SK-N-MC (cell line): Measurements from ENCODE around the gene CDRT4.

Source experiments
- DNase-seq: peaks from one replicate; pipeline ENCODE4 v3.0.0-alpha.2; 2011; ENCODE audit warnings: low read depth, low spot score
- H3K27ac ChIP-seq: fragments of 200-600 bp; sonication (generic); 2 replicates; pipeline ENCODE4 v1.5.1; 2016; ENCODE audit warnings: mixed run types
- H3K36me3 ChIP-seq: fragments of 200-600 bp; sonication (generic); 2 replicates; pipeline ENCODE4 v1.6.1; 2017; ENCODE audit warnings: antibody characterized with exemption, low read length, mixed read lengths; ENCODE audit not compliant: insufficient read depth
- H3K4me3 ChIP-seq: fragments of 200-600 bp; sonication (generic); 2 replicates; pipeline ENCODE4 v1.5.1; 2016
- H3K9ac ChIP-seq: fragments of 200-600 bp; sonication (generic); 2 replicates; pipeline ENCODE4 v1.8.0; 2017; ENCODE audit warnings: mixed run types, mixed read lengths; ENCODE audit not compliant: insufficient read length
- H3K9me3 ChIP-seq: fragments of 200-600 bp; sonication (generic); 2 replicates; pipeline ENCODE4 v1.6.1; 2017; ENCODE audit warnings: low read depth, mild to moderate bottlenecking, antibody characterized with exemption, low read length, moderate library complexity, mixed read lengths
- EZH2 ChIP-seq: fragments of 200-600 bp; sonication (generic); IDR thresholded peaks from one replicate; pipeline ENCODE4 v1.6.1; 2017; ENCODE audit warnings: antibody characterized with exemption
- FOXP2 ChIP-seq: optimal IDR thresholded peaks from 2 replicates; pipeline ENCODE3; 2011; ENCODE audit warnings: mild to moderate bottlenecking, moderate library complexity; ENCODE audit not compliant: insufficient read depth; ENCODE audit errors: extremely low read length, control extremely low read depth
- POLR2AphosphoS5 ChIP-seq: IDR thresholded peaks from 2 replicates; pipeline ENCODE4 v1.6.1; 2012; ENCODE audit warnings: mild to moderate bottlenecking, low read depth, low read length, borderline replicate concordance

Gene CDRT4

GRCh38 chr17:15483431-15483830 is 16.0 kb upstream of the CDRT4 start:
- TF ChIP-seq FOXP2 (no peak), EZH2 (no peak), POLR2AphosphoS5 (no peak)
- H3K9ac ChIP-seq, result no peak overlapping the region
- H3K27ac ChIP-seq, result no peak overlapping the region
- no peaks in the 10 kb centered on the region for H3K9me3 ChIP-seq
- H3K4me3 ChIP-seq, result no peak overlapping the region
- DNase-seq, result no peak
- no peaks in the 10 kb centered on the region for H3K36me3 ChIP-seq

DNA sequence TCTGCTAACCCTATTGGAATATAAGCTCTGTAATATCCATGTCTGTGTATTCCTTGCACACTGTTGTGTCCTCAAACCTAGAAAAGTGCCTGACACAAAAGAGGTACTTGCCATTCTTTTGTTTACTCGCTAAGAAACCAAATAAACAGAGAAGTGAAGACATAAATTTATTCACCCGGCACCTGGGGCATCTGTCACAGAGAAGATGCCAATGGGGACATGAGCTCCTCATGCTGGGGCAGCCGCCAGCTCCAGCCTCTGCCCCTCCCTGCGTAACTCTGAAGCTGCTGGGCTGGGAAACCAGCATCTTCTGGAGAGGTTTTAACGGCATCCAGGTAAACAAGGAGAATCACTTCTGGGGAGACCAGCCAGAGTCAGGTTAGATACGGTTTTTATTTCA is 15.1 kb upstream of the CDRT4 start:
- no peak for TF ChIP-seq EZH2
- TF ChIP-seq POLR2AphosphoS5, result no peak
- no peak for TF ChIP-seq FOXP2
- H3K9me3 ChIP-seq, result no peaks in the 10 kb centered on the region
- no peak overlapping the region for H3K4me3 ChIP-seq
- no peak overlapping the region for H3K27ac ChIP-seq
- H3K9ac ChIP-seq, result no peak overlapping the region
- no peak for DNase-seq
- H3K36me3 ChIP-seq, result no peaks in the 10 kb centered on the region

DNA sequence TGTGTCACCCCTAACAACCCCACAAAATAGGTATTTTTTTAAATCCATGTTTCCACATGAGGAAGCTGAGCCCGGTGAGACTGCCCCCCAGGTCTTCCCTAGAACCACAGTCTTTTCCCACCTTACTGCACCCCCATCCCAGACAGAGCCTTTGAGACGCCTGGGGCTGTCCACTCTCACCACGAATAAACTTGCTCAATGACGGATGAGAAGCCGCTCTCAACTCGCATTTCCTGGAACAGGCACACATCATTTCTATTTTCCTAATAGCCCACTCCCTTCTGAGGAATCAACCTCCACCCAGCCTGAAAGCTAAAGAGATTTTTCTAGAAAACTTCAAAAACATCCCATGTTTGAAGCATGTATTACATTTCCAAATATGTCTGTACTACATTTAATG is 14.1 kb upstream of the CDRT4 start:
- DNase-seq, result no peak
- H3K9ac ChIP-seq, result no peak overlapping the region
- no peak overlapping the region for H3K27ac ChIP-seq
- no peak for TF ChIP-seq FOXP2
- H3K4me3 ChIP-seq, result no peak overlapping the region
- H3K9me3 ChIP-seq, result no peaks in the 10 kb centered on the region
- H3K36me3 ChIP-seq, result no peaks in the 10 kb centered on the region

DNA sequence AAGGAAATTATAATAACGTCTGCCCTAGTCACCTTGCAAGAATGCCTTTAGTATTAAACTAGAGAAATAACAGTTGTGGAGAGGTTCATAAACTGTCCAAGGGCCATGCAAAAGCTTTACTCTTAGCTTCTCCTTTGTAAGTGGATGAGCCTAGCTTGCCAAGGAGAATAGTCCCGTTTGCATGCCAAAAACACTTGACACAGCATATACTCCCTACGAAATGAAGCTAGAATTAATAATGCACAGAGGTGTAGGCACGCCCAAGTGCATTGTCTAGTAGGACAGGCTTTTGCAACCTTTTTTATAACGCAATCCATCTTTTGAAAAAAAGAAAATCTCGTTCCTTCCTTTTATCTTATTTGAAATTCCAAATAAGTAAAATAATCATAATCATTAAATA is 12.8 kb upstream of the CDRT4 start:
- no peak overlapping the region for H3K9ac ChIP-seq
- TF ChIP-seq POLR2AphosphoS5, result no peak
- TF ChIP-seq FOXP2, result no peak
- TF ChIP-seq EZH2, result no peak
- no peak overlapping the region for H3K27ac ChIP-seq
- H3K4me3 ChIP-seq, result no peak overlapping the region
- H3K36me3 ChIP-seq, result no peaks in the 10 kb centered on the region
- H3K9me3 ChIP-seq, result no peaks in the 10 kb centered on the region
- no peak for DNase-seq

DNA sequence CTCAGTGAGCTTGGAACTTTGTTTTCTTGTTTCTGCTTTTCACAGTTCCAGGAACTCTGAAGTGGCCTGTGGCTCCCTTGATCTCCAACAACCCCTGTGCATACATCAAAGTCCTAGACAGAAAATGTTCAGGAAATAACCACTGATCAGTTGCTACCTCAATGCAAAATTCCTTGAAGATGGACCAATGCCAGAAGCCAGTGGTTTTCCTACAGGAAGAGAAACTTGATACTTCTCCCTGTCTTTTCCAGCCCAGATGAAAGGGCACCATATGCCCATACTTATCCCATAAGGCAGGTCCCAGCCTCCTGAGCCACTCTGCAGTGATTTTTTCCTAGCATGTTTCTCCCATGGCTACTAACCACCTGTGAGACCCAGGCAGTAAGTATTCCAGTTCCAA is 12.3 kb upstream of the CDRT4 start:
- no peak overlapping the region for H3K9ac ChIP-seq

GRCh38 chr17:15478845-15479244 is 11.4 kb upstream of the CDRT4 start:
- H3K27ac ChIP-seq, result no peak overlapping the region
- TF ChIP-seq POLR2AphosphoS5 (no peak), EZH2 (no peak), FOXP2 (no peak)
- H3K9ac ChIP-seq, result no peak overlapping the region
- no peak for DNase-seq
- H3K4me3 ChIP-seq, result no peak overlapping the region
- no peaks in the 10 kb centered on the region for H3K36me3 ChIP-seq
- no peaks in the 10 kb centered on the region for H3K9me3 ChIP-seq

More for the DNA sequence above, 12.3 kb upstream of the CDRT4 start:
- Histone ChIP-seq H3K9me3 (no peaks in the 10 kb centered on the region), H3K36me3 (no peaks in the 10 kb centered on the region), H3K4me3 (no peak overlapping the region), H3K27ac (no peak overlapping the region)
- no peak for DNase-seq
- TF ChIP-seq EZH2 (no peak), FOXP2 (no peak), POLR2AphosphoS5 (no peak)

- Histone ChIP-seq H3K4me3 (no peak overlapping the region), H3K36me3 (no peaks in the 10 kb centered on the region), H3K9ac (no peak overlapping the region), H3K9me3 (no peaks in the 10 kb centered on the region), H3K27ac (no peak overlapping the region)
- DNase-seq, result no peak
- TF ChIP-seq FOXP2 (no peak), EZH2 (no peak), POLR2AphosphoS5 (no peak)
Measured at GRCh38 chr17:15475631-15476354, 8.4 kb upstream of the CDRT4 start.

- H3K4me3 ChIP-seq, result no peak overlapping the region
- H3K9ac ChIP-seq, result no peak overlapping the region
- H3K36me3 ChIP-seq, result no peaks in the 10 kb centered on the region
- DNase-seq, result no peak
- TF ChIP-seq FOXP2 (no peak), POLR2AphosphoS5 (no peak), EZH2 (no peak)
- no peak overlapping the region for H3K27ac ChIP-seq
- H3K9me3 ChIP-seq, result no peaks in the 10 kb centered on the region
Measured at GRCh38 chr17:15472891-15473290, 5.5 kb upstream of the CDRT4 start.

DNA sequence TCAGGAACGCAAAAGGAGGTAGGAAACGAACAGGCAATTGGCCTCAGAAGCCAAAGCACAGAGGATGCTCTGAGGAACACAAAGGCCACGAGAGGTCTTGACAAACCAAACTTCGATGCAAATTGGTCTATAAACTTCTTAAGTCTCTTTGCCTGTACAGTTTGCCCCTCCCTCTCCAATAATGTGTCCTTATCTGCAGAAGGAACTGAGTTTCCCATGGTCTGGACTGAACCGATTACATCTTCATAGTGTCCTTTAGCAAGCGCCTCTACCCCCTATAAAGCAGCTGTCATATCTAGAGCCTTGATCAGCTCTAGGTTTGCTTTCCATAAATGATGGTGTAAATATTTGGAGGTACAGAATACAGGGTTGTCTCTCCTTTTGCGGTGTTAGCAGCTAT is 3.1 kb upstream of the CDRT4 start:
- Histone ChIP-seq H3K4me3 (no peak overlapping the region), H3K9me3 (no peaks in the 10 kb centered on the region), H3K27ac (no peak overlapping the region), H3K36me3 (no peaks in the 10 kb centered on the region), H3K9ac (no peak overlapping the region)
- TF ChIP-seq EZH2, result no peak
- TF ChIP-seq FOXP2, result no peak
- no peak for TF ChIP-seq POLR2AphosphoS5
- no peak for DNase-seq
